NOMO-1 treated with DMSO at 0.1 percent for 48 hours (cell line): ENCODE measurements around the gene RSKR.
"Not testable (repeated sequence)": the region's sequence is repeated elsewhere in the genome, so short reads cannot be mapped to it uniquely, and the experiment has no call there.

ENCODE experiments used
- DNase-seq: peaks from one replicate; lab custom pipeline; 2025; ENCODE audit not compliant: unreplicated experiment; lab: John Stamatoyannopoulos, UW

The RSKR gene

DNA sequence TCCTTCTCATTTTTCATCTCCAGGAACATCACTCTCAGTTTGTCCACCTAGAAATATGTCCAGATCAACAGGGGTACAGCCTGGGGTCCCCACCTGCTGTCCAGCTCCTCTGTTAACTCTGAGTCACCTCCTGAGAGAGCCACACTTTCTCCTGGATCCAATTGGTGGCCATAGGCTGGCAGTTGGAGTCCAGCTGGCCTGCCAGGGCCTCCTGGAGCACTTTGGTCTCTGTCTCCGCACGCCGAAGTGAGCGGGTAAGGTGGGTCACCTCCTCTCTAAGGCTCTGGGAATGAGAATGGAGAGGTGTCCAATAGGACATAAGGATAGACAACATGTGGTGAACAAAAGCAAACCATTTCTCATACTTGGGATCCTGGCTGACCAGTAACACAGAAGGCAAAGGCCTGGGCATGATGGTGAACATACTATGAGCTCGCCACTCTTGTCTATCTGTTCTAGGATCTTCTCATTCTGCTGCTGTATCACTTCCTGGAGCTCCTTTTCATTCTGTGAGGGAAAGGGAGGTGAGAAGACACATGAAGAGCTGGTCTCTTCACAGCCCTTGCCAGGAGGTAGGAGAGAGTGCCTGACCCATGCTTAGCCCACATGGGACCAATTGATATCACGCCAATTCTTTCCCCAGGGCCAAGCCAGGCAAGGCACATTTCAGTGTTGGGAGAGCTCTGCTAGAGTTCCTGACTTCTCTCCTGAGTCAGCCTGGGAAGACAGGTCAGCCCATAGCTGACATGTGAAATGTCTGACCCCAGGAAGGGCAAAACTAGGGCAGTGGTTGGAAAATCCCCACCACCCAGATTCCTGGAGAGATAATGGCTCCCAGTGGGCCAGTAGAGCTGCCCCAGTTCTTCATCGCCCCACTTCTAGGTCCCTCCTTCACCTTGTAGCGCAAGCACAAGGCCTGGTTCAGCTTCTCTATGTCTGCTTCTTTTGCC is 35.5 kb downstream of the RSKR start:
- no peak for DNase-seq

DNA sequence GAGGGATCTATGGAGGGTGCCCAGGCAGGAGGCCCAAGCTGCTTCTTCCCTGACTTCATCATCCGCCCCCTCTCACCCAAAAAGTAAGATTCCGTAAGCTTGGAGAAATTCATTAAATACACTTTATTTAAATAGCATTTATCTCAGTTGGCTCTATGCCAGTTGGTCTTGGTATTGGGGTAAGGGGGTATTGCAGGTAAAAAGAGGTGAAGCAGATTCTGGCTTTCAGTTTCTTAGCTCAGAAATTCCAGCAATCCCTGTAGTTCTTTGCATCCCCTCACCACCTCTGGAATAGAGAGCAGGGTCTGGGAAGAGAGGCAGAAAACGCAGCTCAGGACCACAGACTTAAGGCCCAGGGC is 36.5 kb downstream of the RSKR start:
- DNase-seq = no peak

DNA sequence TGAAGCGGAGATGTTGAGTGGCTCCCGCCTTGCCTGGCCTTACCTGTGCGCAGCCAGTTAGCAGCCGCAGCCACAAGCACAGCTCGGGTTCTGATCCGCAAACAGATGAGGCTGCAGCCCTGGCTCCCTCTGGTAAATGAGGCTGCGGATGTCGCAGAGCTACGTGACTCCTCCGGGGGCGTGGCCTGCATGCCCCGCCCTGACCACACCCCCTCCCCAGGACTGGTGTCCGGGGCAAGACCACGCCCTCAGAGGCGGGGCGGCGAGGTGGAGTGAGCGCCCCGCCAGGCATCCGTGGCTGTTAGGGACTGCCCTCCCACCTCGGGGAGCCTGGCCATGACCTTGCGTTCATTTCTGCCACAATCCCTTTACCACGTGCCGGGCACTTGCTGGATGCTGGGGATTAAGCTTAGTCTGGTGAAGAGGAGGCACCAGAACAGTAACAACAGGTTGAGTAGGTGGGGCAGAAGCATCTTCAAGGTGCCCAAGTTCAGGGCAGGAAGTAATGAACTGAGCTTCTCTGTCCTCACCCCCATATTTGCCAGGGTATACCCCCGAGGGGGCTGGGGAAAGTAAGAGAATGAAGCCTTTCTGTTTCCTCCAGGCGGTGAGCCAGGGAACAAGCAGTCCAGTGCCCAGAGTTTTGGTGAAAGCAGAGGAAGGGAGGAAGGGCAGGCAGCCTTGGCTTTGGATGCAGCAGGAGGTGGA is 37.1 kb downstream of the RSKR start, which contains the start of gene ALDOC:
TSS of gene ALDOC (minus strand) at position 138 of the 708 bp plus-strand sequence. CDS start 1,363 bp downstream, outside the sequence.
- peak; percentile 93 for DNase-seq

DNA sequence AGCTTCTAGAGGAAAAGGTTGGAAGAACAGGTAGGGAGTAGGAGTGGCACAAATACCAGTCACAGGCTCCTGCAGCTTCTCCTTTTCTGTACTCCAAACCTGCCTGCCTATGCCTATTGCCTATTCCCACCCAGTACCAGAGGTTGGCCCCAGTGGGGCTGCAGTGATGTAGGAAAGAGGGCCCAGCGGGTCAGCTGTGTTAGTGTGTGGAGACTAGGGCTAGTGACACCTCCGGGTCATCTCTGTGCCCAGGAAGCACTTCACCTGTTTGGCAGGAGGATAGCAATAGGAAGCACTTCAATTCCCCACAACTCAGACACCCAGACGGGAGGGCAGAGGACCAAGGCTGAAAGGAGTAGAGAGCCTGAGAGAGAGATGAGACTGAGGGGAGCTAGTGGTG is 38.0 kb downstream of the RSKR start:
- not testable (repeated sequence) for DNase-seq

DNA sequence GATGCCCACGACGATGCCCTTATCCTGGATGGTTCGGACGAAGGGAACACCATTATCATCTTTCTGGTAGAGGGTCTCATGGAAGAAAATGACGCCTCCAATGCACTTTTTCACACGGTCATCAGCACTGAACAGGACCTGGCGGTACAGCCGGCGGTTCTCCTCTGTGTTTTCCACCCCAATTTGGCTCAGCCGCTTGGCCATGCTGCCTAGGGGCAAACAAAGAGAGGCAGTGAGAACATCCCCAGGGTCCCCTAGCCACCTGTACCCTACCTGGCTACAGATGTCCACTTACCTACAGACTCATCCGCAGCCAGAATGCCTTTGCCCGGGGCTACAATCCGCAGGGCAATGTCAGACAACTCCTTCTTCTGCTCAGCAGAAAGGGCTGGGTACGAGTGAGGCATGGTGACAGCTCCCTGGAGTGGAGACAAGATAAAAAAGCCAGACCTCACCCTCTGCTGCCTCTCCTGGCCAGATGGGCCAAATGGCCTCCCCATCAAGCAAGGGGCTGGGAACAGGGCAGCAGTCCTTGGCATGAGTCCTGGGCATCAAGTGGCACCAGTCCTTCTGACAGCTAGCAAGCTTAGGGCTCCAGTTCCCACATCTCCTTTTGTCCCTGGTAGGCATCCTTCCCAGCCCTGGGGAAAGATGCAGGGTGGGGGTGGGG is 38.7 kb downstream of the RSKR start:
- DNase-seq = no peak

DNA sequence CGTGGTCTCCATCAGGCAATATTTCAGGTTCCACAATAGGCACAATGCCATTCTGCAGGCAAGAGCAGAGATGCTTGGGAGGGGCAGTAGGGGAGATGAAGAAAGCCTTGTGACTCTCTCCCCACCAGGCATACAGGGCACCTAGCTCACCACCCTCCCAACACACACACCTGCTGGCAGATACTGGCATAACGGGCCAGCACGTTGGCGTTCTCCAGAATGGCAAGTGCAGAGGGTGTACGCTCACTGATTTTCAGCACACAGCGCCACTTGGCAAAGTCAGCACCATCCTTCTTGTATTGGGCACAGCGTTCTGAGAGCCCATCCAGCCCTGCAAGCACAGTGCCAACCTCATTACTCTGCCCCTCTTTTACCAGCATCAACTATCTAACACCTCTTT is 39.5 kb downstream of the RSKR start:
- DNase-seq = no peak

DNA sequence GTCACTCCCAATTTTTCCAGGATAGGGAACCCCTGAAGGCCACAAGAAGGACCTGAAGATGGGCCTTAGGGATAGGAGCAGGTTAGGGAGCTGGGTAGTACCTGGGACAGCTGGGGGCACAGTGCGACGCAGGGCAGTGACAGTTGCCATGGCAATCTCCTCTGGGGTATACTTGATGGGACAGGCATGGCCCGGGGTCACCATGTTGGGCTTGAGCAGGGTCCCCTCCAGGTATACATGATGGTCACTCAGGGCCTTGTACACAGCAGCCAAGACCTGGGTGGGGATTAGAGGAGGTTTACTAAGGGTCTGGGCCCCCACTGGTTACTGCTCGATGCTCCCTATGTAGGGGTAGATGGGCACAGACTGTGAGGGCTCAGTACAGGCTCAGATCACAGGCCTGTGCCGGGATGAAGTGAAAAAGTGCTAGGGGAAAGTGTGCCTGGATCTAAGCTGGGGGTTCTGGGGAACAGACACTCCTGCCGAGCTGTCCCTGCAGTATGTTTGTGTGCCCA is 40.0 kb downstream of the RSKR start:
- no peak for DNase-seq

DNA sequence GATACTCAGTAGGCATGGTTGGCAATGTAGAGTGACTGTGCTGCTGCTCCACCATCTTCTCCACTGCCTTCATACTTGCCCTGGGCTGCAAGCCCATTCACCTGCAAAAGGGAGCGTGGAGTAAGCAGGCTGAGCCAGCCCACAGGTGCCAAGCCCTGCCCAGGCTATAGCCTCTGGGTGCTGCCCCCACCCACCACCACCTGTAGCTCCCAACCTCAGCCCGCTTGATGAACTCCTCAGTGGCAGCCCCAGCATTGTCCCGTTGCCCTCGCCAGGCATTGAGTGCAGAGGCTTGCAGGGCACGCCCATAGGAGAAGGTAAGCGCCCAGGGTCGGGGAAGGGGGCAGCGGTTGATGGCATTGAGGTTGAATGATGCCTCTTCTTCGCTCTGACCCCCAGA is 40.5 kb downstream of the RSKR start:
- DNase-seq = no peak

DNA sequence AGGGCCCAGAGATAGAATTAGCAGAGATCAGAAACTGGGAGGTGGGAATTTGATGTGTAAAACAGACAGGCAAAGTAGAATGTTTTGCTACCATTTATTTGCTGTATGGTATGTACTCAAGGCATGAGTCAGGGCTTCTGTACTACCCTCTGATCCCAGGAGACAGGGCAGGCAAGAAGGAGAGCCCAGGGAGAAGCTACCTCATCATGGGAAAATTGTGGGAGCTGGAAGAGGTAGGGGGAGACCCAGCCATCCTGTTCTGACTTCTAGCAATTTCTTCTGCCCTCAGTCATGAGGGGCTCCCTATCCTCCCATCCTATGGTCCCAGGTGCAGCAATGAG is 41.0 kb downstream of the RSKR start:
- DNase-seq = no peak

DNA sequence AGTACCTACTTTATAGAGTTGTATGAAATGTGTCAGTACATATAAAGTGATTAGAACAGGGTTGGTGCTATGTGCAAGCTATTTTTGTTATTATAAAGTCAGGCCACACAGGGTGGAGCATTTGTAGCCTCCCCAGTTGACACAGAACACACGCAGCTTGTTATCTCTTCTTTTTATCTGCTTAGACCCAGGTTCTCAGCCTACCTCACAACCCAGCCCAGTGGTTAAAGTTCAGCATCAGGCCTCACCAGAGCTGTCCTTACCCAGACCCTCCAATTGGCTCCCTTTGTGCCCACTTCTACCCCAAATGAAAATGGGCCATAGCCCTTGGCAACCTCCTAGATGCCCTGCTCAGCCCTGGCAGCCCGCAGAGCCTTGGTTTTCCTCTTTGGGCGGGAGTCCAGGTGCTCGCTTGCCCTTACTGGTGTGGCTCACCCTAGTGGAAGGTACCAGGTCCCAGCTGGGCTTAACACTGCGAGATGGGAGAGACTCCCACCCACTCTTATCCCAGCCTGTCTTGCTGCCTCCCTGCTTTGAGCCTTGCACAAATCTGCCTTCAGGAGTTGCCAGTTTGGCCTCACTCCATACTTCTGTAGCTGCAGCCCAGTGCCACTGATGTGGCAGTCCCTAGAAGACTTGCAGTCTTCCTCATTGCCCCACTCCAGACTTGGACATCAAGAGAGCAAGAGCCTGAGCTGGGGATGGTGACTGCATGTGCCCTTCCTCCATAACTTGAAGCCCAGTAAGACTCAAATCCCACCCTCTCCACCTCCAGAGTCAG is 41.5 kb downstream of the RSKR start:
- no peak for DNase-seq

DNA sequence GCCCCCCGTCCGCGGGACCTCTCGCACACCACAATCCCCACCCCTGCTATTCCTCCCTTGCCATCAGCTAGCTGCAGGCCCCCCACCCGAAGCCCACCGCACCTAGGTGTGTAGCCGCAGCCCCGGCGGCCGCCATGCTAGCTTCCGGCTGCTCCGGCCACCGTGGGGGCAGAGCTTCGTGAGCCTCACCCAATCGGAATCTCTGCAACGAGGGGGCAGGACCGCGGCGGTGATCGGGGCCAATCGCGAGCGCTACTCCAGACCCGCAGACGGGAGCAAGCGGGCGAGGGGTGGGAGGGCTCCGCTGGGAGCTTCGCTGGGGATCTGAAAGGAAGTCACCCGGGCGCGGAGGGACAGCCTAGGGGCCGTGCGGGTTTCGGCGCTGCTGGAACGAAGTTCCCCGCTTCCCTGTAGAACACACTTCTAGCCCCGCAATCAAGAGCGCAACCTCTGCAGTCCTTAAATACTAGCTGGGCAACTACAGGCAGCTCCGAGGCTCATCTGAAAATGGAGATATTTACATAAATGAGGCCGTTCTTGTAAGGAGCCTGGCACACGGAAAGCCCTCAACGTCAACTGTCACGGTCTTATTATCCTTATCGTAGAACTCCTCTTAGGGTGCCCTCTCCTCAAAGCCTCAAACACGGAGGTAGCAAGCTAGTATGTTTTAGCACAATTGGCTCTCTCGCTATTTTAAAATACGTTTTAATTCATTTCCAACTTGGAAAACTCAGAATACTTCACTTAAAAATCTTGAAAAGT is 42.4 kb downstream of the RSKR start, which contains the start of gene PIGS:
TSS of gene PIGS (minus strand) at position 164 of the 762 bp plus-strand sequence. CDS start at position 136, 28 bp downstream.
- peak; percentile 95 for DNase-seq

DNA sequence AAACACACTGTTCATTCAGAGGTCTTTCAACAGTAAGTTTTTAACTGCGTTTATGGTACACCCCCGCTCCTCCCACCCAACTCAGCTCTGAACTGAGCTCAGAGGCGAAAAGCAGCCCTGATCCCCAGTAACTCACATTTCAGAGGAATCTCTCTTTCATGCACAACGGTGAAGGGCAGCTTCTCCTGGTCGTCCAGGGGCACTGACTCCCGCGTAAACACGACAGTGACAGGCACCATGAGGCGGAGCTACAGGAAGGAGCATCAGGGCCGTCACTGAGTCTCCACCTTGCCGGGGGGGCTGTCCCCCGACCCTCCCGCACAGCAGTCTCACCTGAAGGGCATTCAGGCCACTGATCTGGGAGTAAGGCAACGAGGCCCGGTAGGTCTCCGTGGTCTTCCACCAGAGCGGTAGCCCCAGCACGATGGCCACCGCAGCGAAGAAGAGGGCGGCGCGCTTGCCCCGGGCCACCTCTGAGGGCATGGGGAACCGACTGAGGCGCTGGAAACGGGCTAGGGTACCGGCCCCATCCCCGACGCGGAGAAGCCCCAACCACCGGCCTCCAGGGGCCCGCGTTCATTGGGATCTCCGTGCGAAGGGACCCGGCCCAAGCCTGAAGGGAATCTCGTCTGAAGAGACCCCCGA is 43.1 kb downstream of the RSKR start:
- peak; percentile 5 for DNase-seq

DNA sequence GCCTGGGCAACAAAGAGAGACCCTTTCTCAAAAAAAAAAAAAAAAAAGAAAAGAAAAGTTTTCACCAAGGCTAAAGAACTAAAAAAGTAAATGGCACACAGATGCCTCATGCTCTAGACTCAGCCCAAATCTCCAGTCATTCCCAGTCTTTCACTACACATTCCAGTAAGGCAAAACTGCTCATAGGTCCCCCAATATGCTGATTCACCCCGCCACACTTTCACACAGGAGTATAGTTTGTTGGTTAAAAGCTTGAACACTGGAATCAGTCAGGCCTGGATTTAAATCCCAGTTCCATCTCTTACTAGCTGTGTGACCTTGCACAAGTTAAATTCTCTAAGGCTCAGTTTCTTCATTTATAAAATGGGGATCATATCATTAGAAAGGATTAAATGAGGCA is 44.5 kb downstream of the RSKR start:
- DNase-seq = no peak

DNA sequence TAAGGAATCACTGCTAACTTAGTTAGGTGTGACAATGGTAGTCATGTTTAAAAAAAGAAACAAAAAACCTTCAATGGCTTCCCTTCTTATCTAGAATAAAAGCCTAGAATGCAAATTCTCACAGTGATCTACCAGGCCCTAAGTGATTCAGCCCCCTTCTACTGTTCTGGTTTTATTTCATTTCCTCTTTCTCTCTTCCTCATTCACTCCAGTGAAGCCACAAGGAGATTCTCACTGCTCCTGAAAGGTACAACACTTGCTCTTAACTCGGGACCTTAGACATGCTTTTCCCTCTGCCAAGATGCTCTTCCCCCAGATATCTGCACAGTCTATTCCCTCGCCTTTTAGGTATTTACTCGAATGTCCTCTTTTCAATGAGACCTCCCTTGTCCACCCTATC is 46.4 kb downstream of the RSKR start:
- peak; percentile 88 for DNase-seq

DNA sequence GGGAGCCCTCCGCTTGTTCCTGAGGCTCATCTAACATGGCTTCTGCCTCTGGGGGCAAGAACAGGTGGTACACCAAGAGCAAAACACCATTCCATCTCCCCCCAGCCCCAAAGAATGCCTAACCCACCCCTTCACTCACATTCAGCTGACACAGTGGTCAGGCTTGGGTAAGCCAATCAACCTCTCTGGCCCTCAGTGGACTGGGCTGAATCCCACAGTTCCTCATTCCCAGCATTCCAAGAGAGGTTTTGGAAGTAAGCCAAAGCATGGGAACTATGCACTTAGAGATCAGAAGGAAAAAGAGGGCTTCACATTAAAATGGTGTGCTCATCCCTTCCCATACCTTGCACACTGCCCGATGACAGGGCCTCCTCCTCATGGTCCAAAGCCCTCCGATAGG is 50.5 kb downstream of the RSKR start:
- DNase-seq = no peak
